H1 (cell line): Measurements from ENCODE around the gene DPF1. TPM values are rescaled to one million over a fixed set of nuclear protein-coding genes. Genes with fewer than 3 reads are reported as not detected.

Experiments
- CHD7 ChIP-seq: fragments of 300-600 bp; sonication (generic); IDR thresholded peaks from 2 replicates; pipeline ENCODE4 v1.7.1; 2012; ENCODE audit warnings: low read length, moderate library complexity, mild to moderate bottlenecking, inconsistent platforms; ENCODE audit not compliant: insufficient replicate concordance
- POU5F1 ChIP-seq: IDR thresholded peaks from 2 replicates; pipeline ENCODE4 v1.6.1; 2011; ENCODE audit warnings: low read depth, mild to moderate bottlenecking, low read length, moderate library complexity
- RBBP5 ChIP-seq: IDR thresholded peaks from 2 replicates; pipeline ENCODE4 v1.7.1; 2012; ENCODE audit warnings: low read depth, mild to moderate bottlenecking, inconsistent platforms, low read length, moderate library complexity, borderline replicate concordance
- RFX5 ChIP-seq: IDR thresholded peaks from 2 replicates; pipeline ENCODE4 v1.6.1; 2011; ENCODE audit warnings: low read depth, low read length, improper control_type of control experiment, borderline replicate concordance
- polyA plus RNA-seq, 7 experiments: library from polyadenylated mRNA; depleted of rRNA in 3 of 7; stranded (reverse) in 5 of 7; unstranded in 2 of 7; fragments of >200 nt in 5 of 7; fragments of 200-250 nt in 2 of 7; gene quantifications; 1 replicate in 5 of 7; 2 replicates in 1 of 7; 4 replicates in 1 of 7; pipeline versions ENCODE4 v1.2.1 to v1.2.3, GENCODE V29; 2011 to 2013; ENCODE audit warnings: missing spikeins in 2 of 7, mixed read lengths in 2 of 7
- total RNA-seq: library from RNA; stranded (reverse); fragmentation: NEBNext Ultra II Directional; extraction: Animal tissue kit (Norgen Biotek cat#: 25700); gene quantifications from 2 replicates; pipeline ENCODE4 v1.2.1, GENCODE V29; 2021

The DPF1 gene
- total and polyA plus RNA-seq, 2 of the 8 experiments (the other 6 are each of a cell fraction or from before 2014, with no cell fraction given) = 12.9 to 15.6 TPM

DNA sequence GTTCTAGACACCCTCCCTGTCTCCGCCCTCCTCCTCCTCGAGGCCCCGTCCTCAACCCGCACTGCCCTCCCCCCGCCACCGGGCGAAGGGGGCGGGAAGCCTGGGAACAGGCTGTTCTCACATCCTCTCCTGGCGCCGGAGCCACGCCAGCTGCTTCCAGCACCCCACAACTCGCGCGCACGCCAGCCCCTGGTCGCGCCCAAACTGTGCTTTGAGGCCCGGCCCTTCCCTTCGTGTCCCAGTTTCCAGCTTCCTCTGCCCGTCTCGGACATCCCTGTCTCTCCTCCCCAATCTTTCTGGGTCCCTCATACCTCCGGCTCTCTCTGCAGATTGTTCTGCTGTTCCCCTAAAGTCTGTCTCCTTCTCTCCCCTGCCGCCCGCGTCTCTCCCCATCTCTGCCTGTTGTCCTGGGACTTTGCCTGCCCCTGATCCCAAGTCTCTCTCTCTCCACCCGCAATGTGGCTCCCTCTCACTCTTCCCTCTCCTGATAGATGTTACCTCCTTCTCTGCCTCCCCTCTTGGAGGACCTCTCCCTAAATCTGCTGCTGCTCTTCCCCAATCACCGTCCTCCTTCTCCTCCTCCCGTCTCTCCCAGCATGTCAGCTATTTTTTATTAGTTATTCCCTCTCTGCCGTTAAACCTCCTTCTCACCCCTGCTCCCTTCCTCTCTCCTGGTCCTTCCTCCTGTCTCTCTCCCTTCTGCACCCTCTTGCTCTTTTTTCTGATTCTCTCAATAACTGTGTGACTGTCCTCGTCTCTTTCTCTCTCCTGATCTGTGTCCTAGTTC is 14.2 kb downstream of the DPF1 start (continued):
- TF ChIP-seq CHD7 = no peak
- no peak for TF ChIP-seq RFX5
- TF ChIP-seq RBBP5 = 0 out of 2 replicates have a peak, but pooled peaks have one; percentile 39
- TF ChIP-seq POU5F1 = no peak
